ENCODE measurements around the gene KIF13A.
"Not testable (repeated sequence)": the region's sequence is repeated elsewhere in the genome, so short reads cannot be mapped to it uniquely, and the experiment has no call there.

Gene KIF13A

GRCh38 chr6:17740559-17741220 is 246.7 kb downstream of the KIF13A start:
- Histone ChIP-seq H3K4me3 (ENCODE audit: low read length) (no peak overlapping the region), H3K9ac (ENCODE audit: low read depth, low read length) (no peak overlapping the region), H3K36me3 (ENCODE audit: insufficient read depth, low read length) (no peaks in the 10 kb centered on the region), H3K27me3 (ENCODE audit: control insufficient read depth, insufficient read depth, low read length) (no peaks in the 10 kb centered on the region), H3K9me3 (replicated peaks; ENCODE audit: low read length) (peaks cover 8% of the 10 kb centered on the region), H3K4me2 (ENCODE audit: low read length) (no peak overlapping the region), H3K4me1 (ENCODE audit: control insufficient read depth, insufficient read depth, low read length) (no peaks in the 10 kb centered on the region)

- Histone ChIP-seq H3K9ac (ENCODE audit: low read depth, low read length) (no peak overlapping the region), H3K4me1 (ENCODE audit: control insufficient read depth, insufficient read depth, low read length) (no peaks in the 10 kb centered on the region), H3K4me2 (ENCODE audit: low read length) (no peak overlapping the region), H3K36me3 (ENCODE audit: insufficient read depth, low read length) (no peaks in the 10 kb centered on the region), H3K4me3 (ENCODE audit: low read length) (no peak overlapping the region), H3K9me3 (replicated peaks; ENCODE audit: low read length) (peaks cover 8% of the 10 kb centered on the region), H3K27me3 (ENCODE audit: control insufficient read depth, insufficient read depth, low read length) (no peaks in the 10 kb centered on the region)
Measured at GRCh38 chr6:17737704-17738252, 249.7 kb downstream of the KIF13A start.

GRCh38 chr6:17735311-17735710 is 252.1 kb downstream of the KIF13A start:
- not testable (repeated sequence) for H3K9ac ChIP-seq (ENCODE audit: low read depth, low read length); H3K27me3 ChIP-seq (ENCODE audit: control insufficient read depth, insufficient read depth, low read length); H3K4me1 ChIP-seq (ENCODE audit: control insufficient read depth, insufficient read depth, low read length)

GRCh38 chr6:17730078-17730704 is 257.2 kb downstream of the KIF13A start:
- Histone ChIP-seq H3K9ac (ENCODE audit: low read depth, low read length) (no peak overlapping the region), H3K9me3 (replicated peaks; ENCODE audit: low read length) (no peaks in the 10 kb centered on the region), H3K4me3 (ENCODE audit: low read length) (no peak overlapping the region), H3K36me3 (ENCODE audit: insufficient read depth, low read length) (no peaks in the 10 kb centered on the region), H3K4me1 (ENCODE audit: control insufficient read depth, insufficient read depth, low read length) (peaks cover 1% of the 10 kb centered on the region), H3K4me2 (ENCODE audit: low read length) (no peak overlapping the region), H3K27me3 (ENCODE audit: control insufficient read depth, insufficient read depth, low read length) (no peaks in the 10 kb centered on the region)

More at GRCh38 chr6:17735311-17735710, 252.1 kb downstream of the KIF13A start:
- not testable (repeated sequence) for H3K9me3 ChIP-seq (replicated peaks; ENCODE audit: low read length); H3K4me3 ChIP-seq (ENCODE audit: low read length); H3K36me3 ChIP-seq (ENCODE audit: insufficient read depth, low read length); H3K4me2 ChIP-seq (ENCODE audit: low read length)

- H3K4me2 ChIP-seq (ENCODE audit: low read length), result no peak overlapping the region
- no peaks in the 10 kb centered on the region for H3K36me3 ChIP-seq (ENCODE audit: insufficient read depth, low read length)
- H3K4me1 ChIP-seq (ENCODE audit: control insufficient read depth, insufficient read depth, low read length), result peaks cover 8% of the 10 kb centered on the region
- H3K27me3 ChIP-seq (ENCODE audit: control insufficient read depth, insufficient read depth, low read length), result no peaks in the 10 kb centered on the region
- H3K4me3 ChIP-seq (ENCODE audit: low read length), result no peak overlapping the region
- no peaks in the 10 kb centered on the region for H3K9me3 ChIP-seq (replicated peaks; ENCODE audit: low read length)
- H3K9ac ChIP-seq (ENCODE audit: low read depth, low read length), result no peak overlapping the region
Measured at GRCh38 chr6:17729223-17730077, 258.0 kb downstream of the KIF13A start.

- Histone ChIP-seq H3K9me3 (replicated peaks; ENCODE audit: low read length) (no peaks in the 10 kb centered on the region), H3K4me1 (ENCODE audit: control insufficient read depth, insufficient read depth, low read length) (peaks cover 8% of the 10 kb centered on the region), H3K36me3 (ENCODE audit: insufficient read depth, low read length) (no peaks in the 10 kb centered on the region), H3K4me2 (ENCODE audit: low read length) (no peak overlapping the region), H3K9ac (ENCODE audit: low read depth, low read length) (no peak overlapping the region), H3K4me3 (ENCODE audit: low read length) (no peak overlapping the region), H3K27me3 (ENCODE audit: control insufficient read depth, insufficient read depth, low read length) (no peaks in the 10 kb centered on the region)
Measured at GRCh38 chr6:17728551-17729222, 258.7 kb downstream of the KIF13A start.

GRCh38 chr6:17725083-17725482 is 262.4 kb downstream of the KIF13A start:
- Histone ChIP-seq H3K27me3 (ENCODE audit: control insufficient read depth, insufficient read depth, low read length) (no peaks in the 10 kb centered on the region), H3K4me1 (ENCODE audit: control insufficient read depth, insufficient read depth, low read length) (peaks cover 8% of the 10 kb centered on the region), H3K9ac (ENCODE audit: low read depth, low read length) (no peak overlapping the region), H3K9me3 (replicated peaks; ENCODE audit: low read length) (no peaks in the 10 kb centered on the region), H3K4me3 (ENCODE audit: low read length) (no peak overlapping the region), H3K36me3 (ENCODE audit: insufficient read depth, low read length) (no peaks in the 10 kb centered on the region), H3K4me2 (ENCODE audit: low read length) (peak overlapping the region; percentile 44)

GRCh38 chr6:17724341-17724740 is 263.1 kb downstream of the KIF13A start:
- Histone ChIP-seq H3K9ac (ENCODE audit: low read depth, low read length) (no peak overlapping the region), H3K4me3 (ENCODE audit: low read length) (no peak overlapping the region)

GRCh38 chr6:17721671-17722070 is 265.8 kb downstream of the KIF13A start:
- no peak overlapping the region for H3K9ac ChIP-seq (ENCODE audit: low read depth, low read length)
- H3K36me3 ChIP-seq (ENCODE audit: insufficient read depth, low read length), result no peaks in the 10 kb centered on the region
- H3K27me3 ChIP-seq (ENCODE audit: control insufficient read depth, insufficient read depth, low read length), result no peaks in the 10 kb centered on the region
- no peak overlapping the region for H3K4me3 ChIP-seq (ENCODE audit: low read length)
- H3K4me1 ChIP-seq (ENCODE audit: control insufficient read depth, insufficient read depth, low read length), result peaks cover 8% of the 10 kb centered on the region
- no peak overlapping the region for H3K4me2 ChIP-seq (ENCODE audit: low read length)
- no peaks in the 10 kb centered on the region for H3K9me3 ChIP-seq (replicated peaks; ENCODE audit: low read length)

More at GRCh38 chr6:17724341-17724740, 263.1 kb downstream of the KIF13A start:
- Histone ChIP-seq H3K9me3 (replicated peaks; ENCODE audit: low read length) (no peaks in the 10 kb centered on the region), H3K4me2 (ENCODE audit: low read length) (no peak overlapping the region), H3K27me3 (ENCODE audit: control insufficient read depth, insufficient read depth, low read length) (no peaks in the 10 kb centered on the region), H3K36me3 (ENCODE audit: insufficient read depth, low read length) (no peaks in the 10 kb centered on the region), H3K4me1 (ENCODE audit: control insufficient read depth, insufficient read depth, low read length) (peaks cover 8% of the 10 kb centered on the region)

GRCh38 chr6:17719323-17720041 is 268.0 kb downstream of the KIF13A start:
- H3K4me2 ChIP-seq (ENCODE audit: low read length), result no peak overlapping the region
- H3K9ac ChIP-seq (ENCODE audit: low read depth, low read length), result no peak overlapping the region
- H3K4me3 ChIP-seq (ENCODE audit: low read length), result no peak overlapping the region
- peaks cover 12% of the 10 kb centered on the region for H3K4me1 ChIP-seq (ENCODE audit: control insufficient read depth, insufficient read depth, low read length)
- no peaks in the 10 kb centered on the region for H3K36me3 ChIP-seq (ENCODE audit: insufficient read depth, low read length)
- H3K27me3 ChIP-seq (ENCODE audit: control insufficient read depth, insufficient read depth, low read length), result no peaks in the 10 kb centered on the region
- no peaks in the 10 kb centered on the region for H3K9me3 ChIP-seq (replicated peaks; ENCODE audit: low read length)
